Stimulated activated CD8-positive, alpha-beta memory T cell treated with anti-CD3 and anti-CD28 coated beads, Interleukin-15, amount 100 ng/mL, for 48 hours (primary cell): ENCODE data around the gene RPS2.
"Not testable (repeated sequence)": the region's sequence is repeated elsewhere in the genome, so short reads cannot be mapped to it uniquely, and the experiment has no call there.

ENCODE experiments used
- DNase-seq, 2 donors: peaks; one replicate each; pipeline ENCODE4 v3.0.0-alpha.2; 2020; ENCODE audit warnings: low read depth in 2 of 2

Gene RPS2

GRCh38 chr16:1962161-1963153 is 2.2 kb downstream of the RPS2 start:
- not testable (repeated sequence) for DNase-seq

DNA sequence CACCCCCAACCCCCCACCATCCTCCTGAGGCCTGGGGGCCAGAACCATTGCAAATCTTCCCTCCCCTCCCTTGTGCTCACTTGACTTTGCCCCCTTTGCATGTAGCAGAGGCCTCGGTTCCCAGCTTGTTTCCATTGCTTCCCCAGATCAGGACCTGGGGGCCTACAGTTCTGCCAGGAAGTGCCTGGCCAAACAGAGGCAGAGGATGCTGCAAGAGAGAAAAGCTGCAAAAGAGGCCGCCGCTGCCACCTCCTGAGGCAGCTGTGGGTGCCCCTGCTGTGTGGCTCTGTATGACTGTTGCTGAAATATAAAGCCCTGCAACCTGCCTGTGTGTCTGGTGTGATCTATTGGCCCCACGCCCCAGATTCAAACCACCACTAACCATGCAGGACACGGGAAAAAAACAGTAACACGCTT is 3.0 kb downstream of the RPS2 start:
- no peak for DNase-seq

GRCh38 chr16:1960665-1961630 is 3.7 kb downstream of the RPS2 start:
- DNase-seq = no peak

- DNase-seq = peak; percentile 89 to 90
Observed at GRCh38 chr16:1959269-1960039, 5.2 kb downstream of the RPS2 start, which contains the start of gene NDUFB10. NDUFB10 (plus strand) TSS chr16:1959538; CDS start chr16:1959625, 87 bp downstream.

DNA sequence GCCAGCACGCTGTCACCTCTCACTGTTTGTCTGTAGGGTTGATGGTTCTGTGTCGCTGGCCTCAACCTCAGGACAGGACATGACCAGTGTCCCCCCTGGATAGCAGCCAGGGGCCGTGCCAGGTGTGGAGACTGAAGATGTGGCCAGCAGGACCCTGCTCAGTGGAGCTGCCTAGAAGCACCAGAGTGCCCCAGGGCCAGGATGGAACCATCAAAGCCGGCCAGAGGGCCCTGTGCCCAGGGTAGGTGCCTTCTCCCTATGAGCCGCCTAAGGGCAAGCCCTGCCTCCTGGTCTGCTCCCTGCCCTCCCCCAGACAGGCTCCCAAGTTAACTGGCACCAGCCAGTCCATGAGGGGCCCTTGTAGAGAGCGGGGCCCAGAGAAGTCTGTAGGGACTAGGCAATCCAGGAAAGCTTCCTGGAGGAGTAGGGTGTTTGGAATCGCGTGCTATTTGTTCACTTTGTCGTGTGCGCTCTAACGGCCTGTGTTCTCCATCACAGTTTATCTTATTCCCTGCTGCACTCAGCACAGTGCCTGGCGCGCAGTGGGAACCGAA is 5.8 kb downstream of the RPS2 start:
- DNase-seq = no peak

DNA sequence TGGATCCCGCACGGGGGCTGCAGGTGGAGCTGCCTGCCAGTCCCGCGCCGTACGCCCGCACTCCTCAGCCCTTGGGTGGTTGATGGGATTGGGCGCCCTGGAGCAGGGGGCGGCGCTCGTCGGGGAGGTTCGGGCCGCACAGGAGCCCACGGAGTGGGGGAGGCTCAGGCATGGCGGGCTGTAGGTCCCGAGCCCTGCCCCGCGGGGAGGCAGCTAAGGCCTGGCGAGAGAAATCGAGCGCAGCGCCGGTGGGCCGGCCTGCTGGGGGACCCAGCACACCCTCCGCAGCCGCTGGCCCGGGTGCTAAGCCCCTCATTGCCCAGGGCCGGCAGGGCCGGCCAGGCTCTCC is 6.5 kb downstream of the RPS2 start:
- not testable (repeated sequence) for DNase-seq

DNA sequence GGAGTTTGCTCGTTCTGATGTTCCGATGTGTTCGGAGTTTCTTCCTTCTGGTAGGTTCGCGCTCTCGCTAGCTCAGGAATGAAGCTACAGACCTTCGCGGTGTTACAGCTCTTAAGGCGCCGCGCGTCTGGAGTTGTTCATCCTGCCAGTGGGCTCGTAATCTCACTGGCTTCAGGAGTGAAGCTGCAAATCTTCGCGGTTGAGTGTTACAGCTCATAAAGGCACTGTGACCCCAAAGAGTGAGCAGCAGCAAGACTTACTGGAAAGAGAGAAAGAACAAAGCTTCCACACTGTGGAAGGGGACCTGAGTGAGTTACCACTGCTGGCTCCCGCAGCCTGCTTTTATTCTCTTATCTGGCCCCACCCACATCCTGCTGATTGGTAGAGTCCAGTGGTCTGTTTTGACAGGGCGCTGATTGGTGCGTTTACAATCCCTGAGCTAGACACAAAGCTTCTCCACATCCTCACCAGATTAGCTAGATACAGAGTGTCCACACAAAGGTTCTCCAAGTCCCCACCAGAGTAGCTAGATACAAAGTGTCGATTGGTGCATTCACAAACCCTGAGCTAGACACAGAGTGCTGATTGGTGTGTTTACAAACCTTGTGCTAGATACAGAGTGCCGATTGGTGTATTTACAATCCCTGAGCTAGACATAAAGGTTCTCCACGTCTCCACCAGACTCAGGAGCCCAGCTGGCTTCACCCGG is 7.0 kb downstream of the RPS2 start:
- not testable (repeated sequence) for DNase-seq

DNA sequence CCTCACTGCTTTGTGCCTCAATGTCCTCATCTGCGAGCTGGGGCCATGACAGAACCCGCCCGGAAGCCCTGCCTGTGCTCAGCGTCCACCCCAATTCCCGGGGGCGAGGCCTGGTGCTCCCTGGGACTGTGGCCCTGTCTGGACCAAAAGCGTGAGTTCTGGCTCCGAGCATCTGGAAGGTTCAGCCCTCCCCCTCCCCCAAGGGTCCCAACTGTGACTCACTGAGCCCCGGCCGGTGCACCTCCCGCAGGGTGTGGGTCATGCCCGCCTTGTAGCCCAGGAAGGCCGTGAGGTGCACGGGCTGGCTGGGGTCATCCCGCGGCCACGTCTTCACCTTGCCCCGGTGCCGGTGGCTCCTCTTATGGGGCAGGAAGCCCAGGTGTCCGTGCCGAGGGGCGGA is 10.9 kb downstream of the RPS2 start:
- DNase-seq = no peak

DNA sequence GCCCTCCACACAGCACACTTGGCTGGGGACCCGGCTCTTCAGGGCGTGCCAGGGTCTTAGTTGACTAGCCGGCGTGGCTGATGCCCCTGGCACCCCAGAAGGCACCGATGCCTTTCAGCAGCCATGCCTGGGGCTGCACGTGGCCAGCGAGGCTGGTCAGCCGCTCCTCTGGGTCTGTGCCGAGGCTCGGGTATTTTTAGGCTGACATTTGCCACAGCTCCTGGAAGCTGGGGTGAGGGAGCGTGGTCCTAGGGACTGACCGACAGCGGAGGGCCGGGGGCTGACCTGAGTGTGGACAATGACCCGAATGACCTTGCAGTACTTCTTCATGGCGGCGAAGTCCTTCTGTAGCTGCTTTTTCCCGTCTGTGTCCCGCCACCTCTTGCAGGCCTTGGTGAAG is 14.1 kb downstream of the RPS2 start:
- DNase-seq = no peak

GRCh38 chr16:1950047-1950446 is 14.6 kb downstream of the RPS2 start:
- no peak for DNase-seq

- DNase-seq = no peak
Observed at GRCh38 chr16:1949507-1949906, 15.1 kb downstream of the RPS2 start.

DNA sequence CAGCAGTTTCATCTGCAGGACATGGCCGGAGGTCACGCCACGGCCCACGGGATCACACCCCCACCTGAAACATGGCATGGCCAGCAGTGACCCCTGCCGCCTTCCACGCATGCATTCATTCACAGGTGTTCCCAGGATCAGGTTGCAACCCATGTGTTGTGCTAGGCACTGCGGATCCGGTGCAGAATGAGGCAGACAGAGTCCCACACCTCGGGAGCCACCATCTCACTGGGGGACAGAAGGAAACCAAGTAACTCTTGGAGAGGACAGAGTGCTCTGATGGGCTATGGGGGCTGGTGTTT is 17.3 kb downstream of the RPS2 start:
- DNase-seq = no peak

- DNase-seq = no peak
Observed at GRCh38 chr16:1946495-1947368, 17.9 kb downstream of the RPS2 start.

- DNase-seq = no peak
Observed at GRCh38 chr16:1945559-1946391, 18.9 kb downstream of the RPS2 start.

GRCh38 chr16:1944612-1945199 is 19.9 kb downstream of the RPS2 start:
- no peak for DNase-seq

DNA sequence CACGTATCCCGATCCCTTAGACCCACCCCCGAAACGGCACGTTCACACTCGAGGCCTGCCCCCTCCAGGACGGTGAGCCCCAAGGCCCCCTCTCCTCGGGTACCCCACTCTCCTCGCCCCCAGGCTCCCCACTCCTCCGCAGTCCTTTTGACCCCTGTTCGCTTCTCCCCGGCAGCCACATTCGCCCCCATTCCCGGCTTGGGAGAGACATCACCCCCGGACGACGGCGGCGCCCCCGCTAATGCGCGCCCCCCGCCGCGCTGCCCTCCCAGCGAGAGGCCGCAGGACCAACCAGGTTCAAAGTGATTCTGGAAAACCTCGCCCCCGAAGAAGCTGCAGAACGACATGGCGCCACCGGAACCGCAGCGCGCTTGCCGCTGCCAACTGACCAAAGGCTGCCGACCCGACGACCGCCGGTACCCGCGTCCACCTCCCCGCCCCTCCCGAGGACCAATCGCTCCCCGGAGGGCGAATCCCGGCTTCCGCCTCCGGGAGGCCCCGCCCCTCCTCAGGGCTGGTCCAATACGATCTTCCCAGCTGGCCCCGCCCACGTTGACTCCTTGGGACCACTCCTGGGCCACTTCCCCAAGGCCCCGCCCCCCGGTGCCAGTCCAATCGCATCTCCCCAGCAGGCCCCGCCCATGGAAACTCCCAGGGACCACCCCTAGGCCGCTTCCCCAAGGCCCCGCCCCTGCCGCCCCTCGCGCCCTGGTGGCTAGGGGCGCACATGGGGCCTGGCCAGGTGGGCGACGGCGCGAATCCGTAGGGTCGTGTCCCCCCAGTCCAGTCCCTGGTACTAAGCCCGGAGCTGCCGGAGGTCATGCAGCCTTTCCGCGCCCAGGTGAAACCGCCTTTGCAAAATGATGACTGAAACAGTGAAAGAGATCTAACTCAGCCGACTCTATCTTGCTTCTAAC is 21.6 kb downstream of the RPS2 start, which contains the start of gene MSRB1:
Gene MSRB1, minus strand, starts transcription at position 390 of the 917 bp plus-strand sequence. Its CDS starts 43 bp downstream, at position 347.
- DNase-seq = peak; percentile 99 to 100
